Spinal cord (tissue), 10 donors: Measurements from ENCODE around the gene MBD1. TPM values are rescaled to one million over a fixed set of nuclear protein-coding genes. Genes with fewer than 3 reads are reported as not detected.

Experiments
- DNase-seq, 6 donors: peaks; one replicate each; pipeline versions ENCODE4 v3.0.0 to v3.0.0-alpha.2; 2013 to 2015; ENCODE audit warnings: low spot score in 6 of 6, low read depth in 4 of 6
- H3K27ac ChIP-seq: one replicate; pipeline ENCODE4 v1.5.1; 2013; ENCODE audit warnings: low read depth, low read length, control low read depth
- H3K27me3 ChIP-seq: one replicate; pipeline ENCODE4 v1.6.1; 2013; ENCODE audit warnings: low read length; ENCODE audit not compliant: control insufficient read depth, insufficient read depth
- H3K36me3 ChIP-seq: one replicate; pipeline ENCODE4 v1.6.1; 2013; ENCODE audit warnings: low read length; ENCODE audit not compliant: control insufficient read depth, insufficient read depth
- H3K4me1 ChIP-seq: one replicate; pipeline ENCODE4 v1.6.1; 2013; ENCODE audit warnings: low read length; ENCODE audit not compliant: control insufficient read depth, insufficient read depth
- H3K4me3 ChIP-seq: one replicate; pipeline ENCODE4 v1.5.1; 2013; ENCODE audit warnings: low read depth, low read length, control low read depth
- H3K9me3 ChIP-seq: one replicate; pipeline ENCODE4 v1.6.1; 2013; ENCODE audit warnings: low read length; ENCODE audit not compliant: control insufficient read depth, insufficient read depth
- WGBS: methylation state at CpG from one replicate; pipeline ENCODE4 v1.1.5; 2013; ENCODE audit warnings: missing lambda C conversion rate; ENCODE audit not compliant: insufficient coverage; 5-methylcytosine and 5-hydroxymethylcytosine counted together
- long read RNA-seq, 4 donors: transcript quantifications; one replicate each; lab custom pipeline, GENCODE V29; 2026
- polyA plus RNA-seq, 2 donors: library from polyadenylated mRNA; unstranded; fragments of 120-200 nt; gene quantifications; one replicate each; pipeline ENCODE4 v1.2.1, GENCODE V29; 2013; ENCODE audit not compliant: insufficient read length in 2 of 2
- total RNA-seq, 2 donors: library from RNA; depleted of rRNA in 1 of 2; stranded (reverse); fragments of 120-200 nt in 1 of 2; fragments of >200 nt in 1 of 2; gene quantifications; one replicate each; pipeline versions ENCODE4 v1.2.3 to v1.2.4, GENCODE V29; 2013 to 2014
- donor health status: healthy.

MBD1 gene
- total RNA-seq (10 to 100 TPM; 35.3 to 68.7 TPM), polyA plus RNA-seq (10 to 100 TPM; 73.6 to 78.0 TPM)
- long read RNA-seq, donor 1, result 0 reads
- long read RNA-seq, donor 2, result 0 reads
- long read RNA-seq, donor 3, result 0 reads
- long read RNA-seq, donor 4, full-length matches to known transcripts, result 8 of 8 reads
- long read RNA-seq, donor 4, partial matches to known transcripts, result 0 of 8 reads
- long read RNA-seq, donor 4, other reads (novel, unspliced or antisense), result 0 of 8 reads

GRCh38 chr18:50281295-50281971, at the start of gene MBD1:
MBD1 (minus strand) TSS chr18:50281523; CDS start chr18:50279992, 1,531 bp downstream.
- Histone ChIP-seq H3K27me3 (no peaks in the 10 kb centered on the region), H3K4me1 (peaks cover 37% of the 10 kb centered on the region), H3K36me3 (peaks cover 62% of the 10 kb centered on the region), H3K9me3 (no peaks in the 10 kb centered on the region), H3K27ac (peak within 1 kb of the TSS; percentile 91), H3K4me3 (peak within 1 kb of the TSS; percentile 98)
- DNase-seq, result peak; percentile 92 to 100 (median 96)
- WGBS, result under 1% methylated on average over 63 of the region's 63 CpGs

GRCh38 chr18:50330176-50330575, 48.9 kb upstream of the MBD1 start:
- H3K4me3 ChIP-seq, result no peak overlapping the region
- no peaks in the 10 kb centered on the region for H3K9me3 ChIP-seq
- H3K36me3 ChIP-seq, result no peaks in the 10 kb centered on the region
- no peak for DNase-seq
- no peaks in the 10 kb centered on the region for H3K27me3 ChIP-seq
- no peaks in the 10 kb centered on the region for H3K4me1 ChIP-seq
- no peak overlapping the region for H3K27ac ChIP-seq

GRCh38 chr18:50327983-50328382, 46.7 kb upstream of the MBD1 start:
- Histone ChIP-seq H3K27me3 (no peaks in the 10 kb centered on the region), H3K36me3 (no peaks in the 10 kb centered on the region), H3K4me3 (no peak overlapping the region), H3K4me1 (no peaks in the 10 kb centered on the region), H3K9me3 (no peaks in the 10 kb centered on the region), H3K27ac (no peak overlapping the region)
- DNase-seq, result no peak
- WGBS, result no CpG with 5 or more reads among the region's 3 CpGs

- DNase-seq, result no peak
- Histone ChIP-seq H3K9me3 (no peaks in the 10 kb centered on the region), H3K36me3 (no peaks in the 10 kb centered on the region), H3K27me3 (no peaks in the 10 kb centered on the region), H3K4me3 (no peak overlapping the region), H3K4me1 (no peaks in the 10 kb centered on the region), H3K27ac (no peak overlapping the region)
- 29% methylated on average over 2 of the region's 5 CpGs for WGBS
Measured at GRCh38 chr18:50320719-50321118, 39.4 kb upstream of the MBD1 start.

- Histone ChIP-seq H3K36me3 (no peaks in the 10 kb centered on the region), H3K9me3 (no peaks in the 10 kb centered on the region), H3K4me3 (no peak overlapping the region), H3K4me1 (no peaks in the 10 kb centered on the region), H3K27ac (no peak overlapping the region), H3K27me3 (no peaks in the 10 kb centered on the region)
- DNase-seq, result no peak
- WGBS, result 40% methylated on average over 1 of the region's 5 CpGs
Measured at GRCh38 chr18:50315100-50315871, 34.0 kb upstream of the MBD1 start.

- H3K4me3 ChIP-seq, result no peak overlapping the region
- H3K27ac ChIP-seq, result no peak overlapping the region
- no peaks in the 10 kb centered on the region for H3K4me1 ChIP-seq
- no peaks in the 10 kb centered on the region for H3K27me3 ChIP-seq
- H3K9me3 ChIP-seq, result no peaks in the 10 kb centered on the region
- DNase-seq, result no peak
- H3K36me3 ChIP-seq, result no peaks in the 10 kb centered on the region
- WGBS, result no CpG with 5 or more reads among the region's 2 CpGs
Measured at GRCh38 chr18:50313873-50314460, 32.6 kb upstream of the MBD1 start.

- Histone ChIP-seq H3K36me3 (no peaks in the 10 kb centered on the region), H3K4me3 (no peak overlapping the region), H3K27ac (no peak overlapping the region), H3K9me3 (no peaks in the 10 kb centered on the region), H3K27me3 (no peaks in the 10 kb centered on the region), H3K4me1 (no peaks in the 10 kb centered on the region)
- DNase-seq, result no peak
- WGBS, result no CpG with 5 or more reads among the region's 2 CpGs
Measured at GRCh38 chr18:50313031-50313607, 31.8 kb upstream of the MBD1 start.

GRCh38 chr18:50312296-50313030, 31.1 kb upstream of the MBD1 start:
- H3K36me3 ChIP-seq, result no peaks in the 10 kb centered on the region
- H3K4me1 ChIP-seq, result peaks cover under 1% of the 10 kb centered on the region
- DNase-seq, result no peak
- H3K4me3 ChIP-seq, result no peak overlapping the region
- H3K9me3 ChIP-seq, result no peaks in the 10 kb centered on the region
- H3K27ac ChIP-seq, result no peak overlapping the region
- H3K27me3 ChIP-seq, result no peaks in the 10 kb centered on the region
- 83% methylated on average over 2 of the region's 7 CpGs for WGBS

- no peak overlapping the region for H3K27ac ChIP-seq
- H3K36me3 ChIP-seq, result no peaks in the 10 kb centered on the region
- 58% methylated on average over 2 of the region's 3 CpGs for WGBS
- peaks cover 7% of the 10 kb centered on the region for H3K4me1 ChIP-seq
- no peaks in the 10 kb centered on the region for H3K9me3 ChIP-seq
- no peak overlapping the region for H3K4me3 ChIP-seq
- no peak for DNase-seq
- H3K27me3 ChIP-seq, result no peaks in the 10 kb centered on the region
Measured at GRCh38 chr18:50311650-50312049, 30.3 kb upstream of the MBD1 start.
